SIG-M5 treated with dmso at 0.1 percent for 504 hours (cell line): ENCODE measurements around the gene FOXL3.
A peak's percentile ranks its signal among the peaks of the same experiment; 100 is the strongest.
"Not testable (repeated sequence)": the region's sequence is repeated elsewhere in the genome, so short reads cannot be mapped to it uniquely, and the experiment has no call there.

Source experiments
- DNase-seq: peaks from one replicate; lab custom pipeline; 2025; ENCODE audit not compliant: unreplicated experiment; lab: John Stamatoyannopoulos, UW

FOXL3 gene

GRCh38 chr7:286266-286665, 3.7 kb upstream of the FOXL3 start:
- no peak for DNase-seq

DNA sequence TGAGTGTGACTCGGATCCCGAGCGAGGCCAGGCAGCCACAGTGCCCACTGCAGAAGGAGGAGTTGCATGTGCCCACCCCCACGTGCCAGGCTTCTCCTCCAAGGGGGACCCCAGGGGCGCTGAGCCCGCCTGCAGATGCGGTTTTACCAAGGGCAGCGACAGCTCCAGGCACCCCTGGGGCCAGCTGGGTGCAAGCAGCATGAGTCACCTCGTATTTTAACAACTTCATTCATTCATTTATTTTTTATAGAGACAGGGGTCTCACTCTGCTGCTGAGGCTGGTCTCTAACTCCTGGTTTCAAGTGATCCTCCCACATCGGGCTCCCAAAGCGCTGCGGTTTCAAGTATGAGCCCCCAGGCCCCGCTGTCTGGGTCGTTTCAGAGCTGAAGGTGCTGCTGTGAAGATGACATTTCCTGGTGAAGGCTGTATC, 1.3 kb upstream of the FOXL3 start:
- no peak for DNase-seq

- no peak for DNase-seq
These were observed 688 bp upstream of the FOXL3 start for GRCh38 chr7:289209-289755.

- DNase-seq = no peak
These were observed 793 bp downstream of the FOXL3 start for GRCh38 chr7:290554-291372.

- peak; percentile 17 for DNase-seq
These were observed 1.6 kb downstream of the FOXL3 start for GRCh38 chr7:291373-292092.

- DNase-seq = no peak
These were observed 2.3 kb downstream of the FOXL3 start for GRCh38 chr7:292226-292625.

DNA sequence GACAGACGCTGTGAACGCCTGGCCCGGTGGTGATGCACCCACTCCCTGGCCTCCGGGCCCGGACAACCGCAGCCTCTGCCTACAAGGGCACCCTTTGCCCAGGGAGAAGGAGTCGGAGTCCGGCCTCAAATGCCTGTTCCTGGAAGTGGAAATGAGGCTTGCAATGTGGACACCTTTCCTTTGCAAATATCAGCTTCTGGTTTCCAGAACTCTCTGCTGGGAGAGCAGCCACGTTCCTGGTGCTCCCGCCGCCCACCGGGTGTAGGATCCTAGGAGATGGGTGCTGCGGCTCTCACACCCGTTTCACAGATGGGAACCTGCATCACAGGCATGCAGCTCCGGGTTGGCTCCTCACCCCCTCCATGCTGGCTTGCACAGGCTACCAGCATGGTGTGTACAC, 2.9 kb downstream of the FOXL3 start:
- DNase-seq = no peak

GRCh38 chr7:293681-294439, 3.9 kb downstream of the FOXL3 start:
- DNase-seq = no peak

GRCh38 chr7:294440-295154, 4.6 kb downstream of the FOXL3 start:
- DNase-seq = no peak

DNA sequence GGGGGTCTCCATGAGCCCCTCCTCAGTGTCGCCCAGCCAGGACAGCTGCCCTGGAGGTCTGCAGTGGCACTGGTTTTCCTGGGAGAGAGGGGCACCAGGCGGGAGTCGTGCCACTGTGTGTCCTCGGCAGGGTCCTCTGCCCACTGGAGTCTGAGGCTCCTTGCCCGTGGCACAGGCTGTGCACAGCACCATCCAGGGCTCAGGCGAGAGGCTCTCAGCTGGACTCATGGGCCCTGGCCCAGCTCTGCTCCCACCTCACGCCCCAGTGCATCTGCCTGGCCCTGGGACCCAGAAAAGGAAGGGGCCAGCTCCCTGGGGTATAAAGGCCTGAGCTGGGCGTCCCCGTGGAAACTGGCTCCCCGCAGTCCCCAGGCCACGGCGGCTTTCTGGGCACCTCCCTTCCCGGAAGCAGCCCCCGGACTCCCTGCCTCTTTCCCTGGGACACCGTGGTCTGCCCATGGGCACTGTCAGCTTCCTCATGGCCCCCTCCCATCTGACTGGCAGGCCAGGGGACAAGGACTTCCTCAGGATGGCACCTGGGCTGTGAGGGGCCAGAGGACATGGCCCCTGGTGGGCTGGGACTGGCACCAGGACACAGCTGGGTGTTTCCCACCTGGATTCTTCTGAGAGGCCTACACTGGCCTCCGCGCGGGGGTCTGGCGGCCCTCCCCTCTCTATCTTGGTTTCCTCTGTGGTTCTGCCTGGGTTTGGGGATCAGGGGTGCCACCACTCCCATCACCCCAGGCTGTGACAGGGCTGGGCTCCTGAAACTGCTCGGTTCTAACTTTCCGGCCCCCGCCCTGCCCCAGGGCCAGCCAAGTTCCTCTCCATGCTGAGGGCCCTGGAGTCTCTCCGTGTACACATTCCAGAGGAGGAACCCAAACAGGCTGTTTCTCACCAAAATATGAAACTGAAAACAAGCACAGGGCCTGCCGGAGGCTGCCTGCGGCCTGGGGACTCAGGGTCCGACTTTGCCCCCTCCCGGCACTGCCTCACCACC, 5.5 kb downstream of the FOXL3 start:
- no peak for DNase-seq

GRCh38 chr7:296373-296945, 6.5 kb downstream of the FOXL3 start:
- no peak for DNase-seq

DNA sequence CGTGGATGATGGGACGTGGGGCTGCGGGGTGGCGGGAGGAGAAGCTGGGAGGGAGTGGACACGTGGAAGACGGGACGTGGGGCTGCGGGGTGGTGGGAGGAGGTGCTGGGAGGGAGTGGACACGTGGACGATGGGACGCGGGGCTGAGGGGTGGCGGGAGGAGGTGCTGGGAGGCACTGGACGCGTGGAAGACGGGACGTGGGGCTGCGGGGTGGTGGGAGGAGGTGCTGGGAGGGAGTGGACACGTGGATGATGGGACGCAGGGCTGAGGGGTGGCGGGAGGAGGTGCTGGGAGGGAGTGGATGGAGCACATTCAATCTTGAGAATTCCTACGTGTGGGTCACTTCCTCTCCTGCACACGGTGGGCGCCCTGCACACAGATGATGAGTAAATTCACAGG, 7.2 kb downstream of the FOXL3 start:
- DNase-seq = not testable (repeated sequence)

GRCh38 chr7:297611-298374, 7.8 kb downstream of the FOXL3 start:
- DNase-seq = no peak

DNA sequence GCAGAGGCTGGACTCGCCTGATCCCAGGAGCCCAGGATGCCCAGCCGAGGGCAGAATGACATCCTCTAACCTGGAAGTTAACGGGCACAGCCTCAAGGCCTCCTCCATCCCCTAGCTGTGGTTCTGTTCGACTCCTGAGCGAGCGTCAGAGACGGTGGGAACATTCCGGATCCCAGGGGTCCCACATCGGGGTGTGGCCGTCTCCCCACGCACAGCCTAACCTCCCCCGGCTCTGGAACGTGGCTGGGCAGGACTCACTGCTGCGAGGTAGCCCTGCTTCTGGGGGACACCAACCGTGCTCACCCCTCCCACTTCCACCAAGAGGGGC, 8.4 kb downstream of the FOXL3 start:
- DNase-seq = no peak

DNA sequence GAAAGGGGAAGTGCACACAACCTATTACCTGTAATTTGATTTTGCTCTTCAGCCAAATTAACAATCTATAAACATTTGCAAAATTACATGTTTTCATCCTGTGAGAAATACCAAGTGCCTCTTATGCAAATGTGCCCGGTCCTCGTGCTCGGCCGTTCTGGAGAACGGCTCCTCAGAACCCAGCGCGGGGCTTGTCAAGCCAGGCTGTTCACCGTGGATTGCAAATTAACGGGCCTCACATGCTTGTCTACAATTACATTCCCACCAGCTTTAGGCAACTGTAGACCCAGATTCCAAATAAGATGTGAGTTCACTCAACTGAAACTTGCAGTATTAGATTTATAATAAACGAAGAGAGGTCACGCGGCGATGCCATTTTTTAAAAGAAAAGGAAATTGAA, 8.8 kb downstream of the FOXL3 start:
- no peak for DNase-seq

DNA sequence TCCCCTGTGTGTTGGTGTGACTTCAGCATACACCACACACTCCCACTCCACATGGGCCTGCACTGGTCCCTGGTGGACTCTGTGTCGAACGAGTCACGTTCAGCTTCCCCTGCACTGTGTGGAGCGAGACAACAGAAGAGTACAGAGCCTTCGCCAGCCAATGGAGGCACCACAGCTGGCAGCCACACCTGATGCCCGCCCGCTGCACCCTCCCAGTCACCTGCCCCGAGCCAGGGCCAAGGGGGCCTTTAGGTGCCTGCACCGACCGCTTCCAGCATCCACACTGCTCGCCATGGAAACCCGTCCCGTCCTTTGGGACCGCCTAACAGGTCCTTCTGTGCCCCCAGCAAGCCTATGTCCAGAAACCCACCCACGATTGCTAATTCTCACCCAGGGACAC, 9.2 kb downstream of the FOXL3 start:
- DNase-seq = no peak

GRCh38 chr7:299628-300027, 9.7 kb downstream of the FOXL3 start:
- no peak for DNase-seq

DNA sequence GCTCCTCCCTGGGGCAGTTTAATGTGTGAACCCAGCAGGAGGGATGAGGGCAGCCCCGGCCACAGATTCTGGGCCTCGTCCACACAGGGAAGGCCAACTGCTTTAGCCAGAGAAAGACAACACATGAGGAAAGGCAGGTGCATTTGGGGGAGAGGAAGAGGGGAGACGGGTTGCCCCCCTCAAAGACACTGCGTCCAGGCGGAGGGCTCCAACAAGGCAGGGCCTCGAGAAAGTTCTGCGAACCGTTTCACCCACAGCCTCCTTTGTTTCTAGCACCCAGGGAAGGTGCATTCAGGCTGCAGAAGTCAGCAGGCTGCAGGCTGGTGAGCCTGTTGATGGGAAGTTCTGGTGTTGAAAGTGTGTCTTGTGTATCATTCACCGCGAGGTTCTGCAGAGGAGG, 10.1 kb downstream of the FOXL3 start:
- no peak for DNase-seq
